NCI-H2196 treated with DMSO at 0.1 percent for 48 hours (cell line): Measurements from ENCODE around the gene CEP290.
A peak's percentile ranks its signal among the peaks of the same experiment; 100 is the strongest.

ENCODE experiments used
- DNase-seq: peaks from one replicate; lab custom pipeline; 2025; ENCODE audit not compliant: unreplicated experiment; lab: John Stamatoyannopoulos, UW

Gene CEP290

GRCh38 chr12:88141774-88142609, at the start of gene CEP290, which contains the start of gene TMTC3:
TSS of gene CEP290 (minus strand) at chr12:88142088. CDS start at chr12:88141307, 781 bp downstream.
TSS of gene TMTC3 (plus strand) at chr12:88142307. CDS start at chr12:88148316, 6,009 bp downstream.
- DNase-seq = peak; percentile 99

DNA sequence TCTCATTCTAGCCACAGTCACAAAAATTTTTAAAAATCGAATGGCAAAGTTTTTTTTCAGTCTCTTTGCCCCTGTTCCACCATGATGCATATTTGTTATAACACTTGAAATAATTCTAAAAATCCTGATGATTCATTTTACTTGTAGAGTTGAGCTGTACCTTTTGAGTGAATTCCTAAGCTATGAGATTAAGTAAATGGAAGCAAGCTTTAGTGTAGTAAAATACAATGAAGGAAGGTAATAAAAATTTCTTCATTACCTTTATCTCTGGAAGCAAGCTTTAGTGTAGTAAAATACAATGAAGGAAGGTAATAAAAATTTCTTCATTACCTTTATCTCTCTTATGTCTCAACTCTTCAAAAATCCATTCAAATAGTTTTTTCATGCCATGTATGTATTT, 46.3 kb upstream of the CEP290 start:
- DNase-seq = no peak

DNA sequence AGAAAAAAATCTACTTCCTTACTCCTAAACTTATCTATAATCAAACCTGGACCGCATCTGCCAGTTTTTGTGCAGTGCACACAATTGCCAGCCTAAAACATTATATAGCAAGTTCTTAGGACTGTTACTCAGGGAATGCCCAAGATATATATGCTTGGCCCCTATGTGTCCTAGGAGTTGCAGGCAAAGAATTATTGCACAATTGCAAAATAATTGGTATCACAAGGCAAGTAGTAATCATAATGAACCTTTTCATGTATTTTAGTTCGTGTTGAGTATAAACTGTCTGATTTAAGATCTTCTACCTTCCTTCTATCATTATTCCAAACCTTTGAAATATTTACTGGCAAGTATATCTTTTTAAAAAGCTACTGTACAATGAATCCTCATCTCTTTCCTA, 45.7 kb upstream of the CEP290 start:
- DNase-seq = no peak

DNA sequence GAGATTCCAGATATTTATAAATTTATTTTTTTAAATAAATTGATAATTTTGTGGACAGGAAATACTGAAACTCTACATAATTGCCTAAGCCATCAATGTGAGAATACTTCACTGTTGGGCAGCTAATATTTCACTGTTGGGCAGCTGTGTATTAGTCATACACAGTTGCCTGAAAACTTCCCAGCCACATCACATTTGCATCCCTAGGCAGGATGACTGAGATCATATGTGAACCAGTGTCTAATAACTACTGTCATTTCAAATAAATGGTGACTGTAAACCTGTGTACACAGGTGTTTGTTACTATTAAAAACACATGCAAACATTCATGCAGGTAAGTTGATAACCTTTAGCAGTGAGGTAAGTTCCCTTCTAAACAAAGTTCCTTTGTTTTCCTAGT, 44.1 kb upstream of the CEP290 start:
- DNase-seq = peak; percentile 70

GRCh38 chr12:88185279-88185678, 43.4 kb upstream of the CEP290 start:
- DNase-seq = no peak

DNA sequence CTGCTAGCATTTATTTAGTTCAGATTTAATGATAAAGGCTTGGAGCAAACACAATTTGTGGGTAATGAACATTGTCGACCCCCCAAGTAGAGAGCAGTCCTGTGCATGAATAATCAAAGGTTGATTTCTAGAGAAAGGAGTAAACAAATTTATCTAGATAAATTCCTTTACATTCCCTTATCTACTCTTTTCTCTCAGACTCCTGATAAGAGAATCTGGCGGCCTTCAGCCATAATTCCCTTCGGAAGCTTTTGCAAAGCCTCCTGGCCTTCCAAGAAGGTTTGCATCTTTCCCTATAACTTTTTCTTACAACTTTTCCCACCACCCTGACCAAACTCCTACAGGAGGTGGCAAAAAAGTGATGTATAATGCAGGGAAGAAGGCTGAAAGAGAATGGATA, 42.3 kb upstream of the CEP290 start:
- no peak for DNase-seq

- no peak for DNase-seq
Observed at GRCh38 chr12:88182416-88182815, 40.5 kb upstream of the CEP290 start.

DNA sequence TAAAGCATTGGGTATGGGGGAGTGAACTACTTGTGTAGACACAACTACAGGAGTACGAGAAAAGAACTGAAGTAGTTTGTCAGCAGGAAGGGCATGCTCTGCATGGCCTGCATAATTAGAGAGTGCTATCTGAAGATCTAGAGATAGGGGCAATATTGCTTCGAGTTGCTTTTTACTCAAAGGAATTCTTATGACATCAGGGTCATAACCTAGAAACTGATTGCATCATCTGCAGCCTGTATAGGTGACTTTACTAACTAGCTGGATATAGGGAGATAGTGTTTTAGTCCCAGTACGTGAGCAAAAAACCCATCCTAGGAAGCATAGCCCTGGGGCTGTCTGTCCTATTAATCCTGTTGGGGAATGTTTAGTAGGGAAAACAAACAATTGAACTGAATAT, 40.0 kb upstream of the CEP290 start:
- no peak for DNase-seq

GRCh38 chr12:88179436-88180014, 37.6 kb upstream of the CEP290 start:
- no peak for DNase-seq

- DNase-seq = no peak
Observed at GRCh38 chr12:88175544-88175943, 33.7 kb upstream of the CEP290 start.

DNA sequence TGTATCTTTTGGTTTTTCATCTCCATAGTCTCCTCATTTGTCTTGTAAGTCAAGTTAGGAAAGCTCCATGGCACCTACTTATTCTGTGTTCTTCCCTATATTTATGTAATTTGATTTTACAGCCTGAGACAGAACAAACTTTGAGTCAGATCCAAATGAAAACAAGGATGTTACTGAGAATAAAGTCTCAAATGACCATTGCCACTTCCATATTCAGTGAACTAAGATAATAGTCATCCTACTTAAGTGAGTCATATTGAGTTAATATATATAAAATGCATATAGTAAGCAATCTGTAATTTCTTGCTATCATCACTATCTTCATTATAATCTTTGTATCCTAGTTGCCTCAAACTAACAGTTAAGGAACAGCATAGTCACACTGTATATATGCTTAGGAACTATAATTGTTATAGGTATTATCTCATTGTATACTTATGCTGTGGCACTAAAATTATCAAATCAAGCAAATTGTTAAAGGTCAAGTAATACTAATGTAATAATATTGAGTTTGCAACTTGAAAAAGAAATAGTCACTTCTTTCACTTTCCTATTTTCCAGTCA, 31.0 kb upstream of the CEP290 start:
- no peak for DNase-seq

GRCh38 chr12:88167384-88167783, 25.5 kb upstream of the CEP290 start:
- no peak for DNase-seq

GRCh38 chr12:88166179-88166578, 24.3 kb upstream of the CEP290 start:
- no peak for DNase-seq

- no peak for DNase-seq
Observed at GRCh38 chr12:88163371-88163770, 21.5 kb upstream of the CEP290 start.

GRCh38 chr12:88156075-88156654, 14.3 kb upstream of the CEP290 start:
- no peak for DNase-seq

DNA sequence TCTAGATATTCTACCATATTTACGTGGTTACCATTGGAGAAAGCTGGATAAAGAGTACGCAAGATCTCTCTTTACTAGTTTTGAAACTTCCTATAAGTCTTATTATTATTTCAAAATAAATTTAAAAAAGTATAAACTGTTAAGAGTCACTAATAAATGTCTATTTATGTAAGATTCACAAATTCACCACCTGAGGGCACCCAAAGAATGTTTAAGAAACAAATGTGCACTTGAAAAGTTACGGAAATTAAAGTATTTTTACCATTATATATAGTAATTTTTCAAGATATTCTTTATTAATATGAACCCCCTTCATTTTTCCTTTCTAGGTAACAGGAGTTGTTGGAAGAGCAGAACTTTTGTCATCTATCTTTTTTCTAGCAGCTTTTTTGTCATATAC, 12.1 kb upstream of the CEP290 start:
- DNase-seq = no peak

GRCh38 chr12:88150063-88150462, 8.2 kb upstream of the CEP290 start:
- no peak for DNase-seq

DNA sequence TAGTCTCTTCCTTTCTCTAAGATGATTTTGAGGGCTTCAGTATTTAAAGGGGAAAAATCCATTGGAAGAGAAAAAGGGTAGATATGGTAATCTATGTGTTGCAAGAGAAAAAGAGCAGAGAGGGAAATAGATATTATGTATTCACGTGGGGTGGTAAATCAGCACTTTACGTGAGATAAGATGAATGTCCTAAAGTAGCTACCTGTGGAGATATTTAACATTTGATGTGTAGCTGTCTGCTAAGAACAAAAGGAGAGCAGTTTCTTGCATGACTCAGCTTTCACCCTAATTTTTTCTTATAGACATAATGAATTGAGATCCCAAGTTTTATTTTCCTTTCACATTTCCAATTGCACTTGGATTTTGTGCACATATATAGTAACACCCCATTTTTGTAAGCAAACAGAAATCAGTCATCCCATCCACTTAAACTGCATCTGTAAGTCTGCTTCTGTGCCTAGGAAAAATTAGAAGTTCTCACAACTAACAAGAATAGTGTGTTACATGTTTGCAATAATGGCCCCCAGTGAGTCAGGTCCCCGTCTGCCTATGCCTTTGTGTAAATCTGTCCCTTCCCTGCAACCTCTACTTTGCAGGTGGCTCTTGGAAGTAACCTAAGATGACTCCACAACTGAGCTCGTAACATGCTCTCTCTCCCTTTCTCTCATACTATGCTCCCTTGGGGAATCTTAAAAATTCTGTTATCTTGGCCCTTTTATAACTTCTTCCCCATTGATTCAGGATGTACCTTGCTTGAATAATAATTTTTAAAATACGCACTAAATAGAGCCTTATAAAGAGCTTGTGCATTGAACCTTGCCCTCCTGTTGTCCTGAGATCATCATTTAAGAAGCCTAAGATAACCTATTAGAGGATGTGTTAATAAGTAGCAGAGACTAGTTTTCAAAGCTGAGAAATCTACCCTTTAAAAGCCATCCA, 3.9 kb upstream of the CEP290 start:
- no peak for DNase-seq

- DNase-seq = no peak
Observed at GRCh38 chr12:88144546-88145468, 2.9 kb upstream of the CEP290 start.

DNA sequence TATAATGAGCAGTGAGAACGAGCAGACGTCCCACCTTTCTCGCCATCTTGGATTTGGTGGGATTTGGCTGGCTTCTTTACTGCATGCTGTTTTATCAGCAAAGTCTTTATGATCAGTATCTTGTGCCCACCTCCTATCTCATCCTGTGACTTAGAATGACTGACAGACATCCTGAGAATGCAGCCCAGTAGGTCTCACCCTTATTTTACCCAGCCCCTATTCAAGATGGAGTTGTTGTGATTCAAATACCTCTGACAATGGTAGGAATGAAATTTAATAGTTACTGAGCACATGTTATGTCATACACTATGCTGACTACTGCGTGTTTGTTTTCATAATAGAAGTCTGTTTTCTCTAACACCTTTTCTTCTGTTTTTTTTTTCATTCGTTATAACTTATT, 2.1 kb upstream of the CEP290 start:
- DNase-seq = no peak
